NCI-H2227 (cell line): ENCODE results near the gene HTR6.

ENCODE experiments used
- DNase-seq: peaks from one replicate; lab custom pipeline; 2025; ENCODE audit not compliant: unreplicated experiment; lab: John Stamatoyannopoulos, UW

The HTR6 gene

GRCh38 chr1:19685994-19686393 is 21.3 kb downstream of the HTR6 start:
- no peak for DNase-seq

GRCh38 chr1:19687414-19687813 is 22.7 kb downstream of the HTR6 start:
- DNase-seq, result no peak

GRCh38 chr1:19688041-19688842 is 23.6 kb downstream of the HTR6 start:
- DNase-seq, result no peak

DNA sequence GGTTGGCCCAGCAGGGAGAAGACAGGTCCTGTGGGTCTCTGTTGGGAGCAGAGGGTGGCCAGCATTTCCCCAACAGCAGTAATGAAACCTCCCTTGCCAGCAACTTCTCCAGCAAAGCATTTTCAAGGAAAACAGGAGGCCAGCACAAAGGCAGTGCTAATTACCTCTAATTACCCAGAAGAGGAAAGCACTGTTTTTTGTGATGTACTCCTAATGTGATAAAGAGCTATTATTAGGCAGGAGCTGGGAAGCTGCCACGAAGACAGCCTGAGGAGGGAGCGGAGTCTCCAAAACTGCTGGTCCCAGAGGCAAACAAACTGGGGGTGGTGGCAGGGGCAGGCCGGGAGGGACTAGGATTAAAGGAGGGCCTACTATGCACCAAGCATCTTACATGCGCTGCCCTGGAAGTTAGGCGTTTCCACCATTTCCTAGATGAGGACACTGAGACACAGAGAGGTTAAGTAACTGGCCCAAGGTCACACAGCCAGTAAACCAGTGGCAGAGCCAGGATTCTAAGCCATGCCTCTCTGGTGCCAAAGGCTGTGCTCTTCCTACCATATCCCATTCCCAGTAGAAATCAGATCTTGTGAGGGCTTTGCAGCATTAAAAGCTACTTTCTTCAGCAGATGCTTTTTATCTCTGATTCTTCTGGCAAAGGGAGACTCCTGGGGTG is 24.5 kb downstream of the HTR6 start:
- no peak for DNase-seq

- DNase-seq, result no peak
These were observed 25.2 kb downstream of the HTR6 start for GRCh38 chr1:19689856-19690255.

GRCh38 chr1:19690342-19690741 is 25.7 kb downstream of the HTR6 start:
- no peak for DNase-seq

GRCh38 chr1:19694298-19694697 is 29.6 kb downstream of the HTR6 start:
- DNase-seq, result no peak

DNA sequence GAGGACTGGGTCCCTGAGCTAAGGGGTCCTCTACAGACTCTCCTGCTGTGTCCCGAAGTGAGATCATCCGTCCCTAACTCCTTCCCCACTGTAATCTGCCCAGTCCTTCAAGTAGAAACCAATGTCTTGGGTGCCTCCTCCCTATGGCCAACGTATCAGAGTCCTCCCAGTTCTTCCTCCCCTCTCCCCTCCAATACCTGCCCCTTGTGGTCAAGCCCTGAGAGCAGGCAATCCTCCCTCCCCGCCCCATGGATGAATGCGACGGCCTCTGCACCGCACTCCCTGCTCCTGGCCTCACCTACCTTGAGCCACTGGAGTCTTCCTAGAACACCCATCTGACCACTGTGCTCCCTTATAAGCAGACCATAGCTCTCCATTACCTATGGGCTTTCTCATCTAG is 31.1 kb downstream of the HTR6 start:
- DNase-seq, result no peak

- no peak for DNase-seq
These were observed 32.1 kb downstream of the HTR6 start for GRCh38 chr1:19696820-19697219.

GRCh38 chr1:19698181-19698580 is 33.5 kb downstream of the HTR6 start:
- DNase-seq, result no peak

- DNase-seq, result no peak
These were observed 35.6 kb downstream of the HTR6 start for GRCh38 chr1:19700079-19700777.

DNA sequence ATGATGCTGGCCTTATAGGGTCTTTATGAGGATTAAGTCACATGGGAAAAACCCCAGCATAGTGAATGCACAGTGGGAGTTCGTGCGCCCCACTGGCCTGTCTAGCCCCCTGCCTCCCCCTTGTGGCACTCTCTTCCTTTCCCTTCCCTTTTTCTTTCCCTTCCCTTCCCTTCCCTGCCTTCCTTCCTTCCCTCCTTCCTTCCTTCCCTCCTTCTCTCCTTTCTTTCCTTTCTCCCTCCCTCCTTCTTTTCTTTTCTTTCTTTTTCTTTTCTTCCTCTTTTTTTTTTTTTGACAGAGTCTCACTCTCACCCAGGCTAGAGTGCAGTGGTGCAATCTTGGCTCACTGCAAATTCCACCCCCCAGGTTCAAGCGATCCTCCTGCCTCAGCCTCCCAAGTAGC is 38.6 kb downstream of the HTR6 start:
- DNase-seq, result no peak

DNA sequence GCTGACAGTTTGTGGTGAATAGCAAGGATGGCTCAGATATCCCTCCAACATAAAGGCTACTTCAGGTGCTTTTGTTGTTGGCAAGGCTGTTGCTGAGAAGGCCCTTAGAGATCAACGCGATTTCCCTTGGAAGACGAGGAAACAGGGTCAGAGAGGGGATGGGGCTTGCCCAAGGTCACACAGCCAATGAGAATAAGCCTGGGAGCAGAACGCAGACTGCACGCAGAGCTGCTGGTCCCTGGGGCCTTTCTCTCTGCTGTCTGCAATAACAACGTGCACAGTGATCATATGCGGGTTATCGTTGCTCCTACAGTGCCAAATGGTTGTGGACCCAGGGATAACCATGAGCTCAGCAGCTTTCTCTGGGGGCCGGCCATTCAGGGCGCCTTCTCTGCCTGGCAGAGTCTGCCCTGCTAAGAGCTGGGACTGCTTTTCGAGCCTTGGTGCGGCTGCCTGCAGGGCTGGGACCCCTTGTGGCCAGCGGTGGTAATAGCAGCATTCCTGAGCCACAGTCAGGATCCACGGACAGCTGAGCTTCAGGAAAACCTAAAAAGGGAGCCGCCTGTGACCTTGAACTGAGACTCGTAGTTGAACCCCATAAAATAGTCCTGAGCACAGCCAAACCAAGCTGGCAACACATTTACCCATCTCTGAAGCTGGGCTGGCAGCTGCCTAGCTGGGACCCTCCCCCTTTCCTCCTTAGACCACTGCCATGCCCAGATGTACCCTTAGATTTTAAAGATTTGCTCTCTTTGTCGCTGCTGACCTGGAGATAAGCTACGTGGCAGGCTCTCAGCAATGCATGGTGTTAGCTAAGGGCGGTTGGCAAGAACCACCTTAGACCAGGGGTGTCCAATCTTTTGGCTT is 39.8 kb downstream of the HTR6 start:
- peak; percentile 81 for DNase-seq

- no peak for DNase-seq
These were observed 40.8 kb downstream of the HTR6 start for GRCh38 chr1:19705464-19705863.

DNA sequence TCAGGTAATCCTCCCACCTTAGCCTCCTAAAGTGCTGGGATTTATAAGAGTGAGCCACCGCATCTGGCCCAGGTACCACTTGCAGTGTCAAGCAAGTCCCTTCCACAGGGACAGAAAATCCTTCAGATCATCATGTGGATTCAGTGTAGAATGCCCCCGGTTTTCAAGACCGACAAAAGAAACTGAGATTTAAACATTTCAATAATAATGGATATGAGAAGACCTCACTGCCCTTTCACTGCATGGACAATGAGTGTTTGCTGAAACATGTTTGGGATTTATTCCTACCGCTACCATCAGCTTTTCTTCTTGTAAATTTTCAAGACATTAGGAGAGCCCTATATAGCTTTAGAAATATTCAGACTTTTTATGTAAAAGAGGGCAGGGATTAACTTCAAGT is 41.5 kb downstream of the HTR6 start:
- no peak for DNase-seq

- no peak for DNase-seq
These were observed 44.0 kb downstream of the HTR6 start for GRCh38 chr1:19708567-19709110.

DNA sequence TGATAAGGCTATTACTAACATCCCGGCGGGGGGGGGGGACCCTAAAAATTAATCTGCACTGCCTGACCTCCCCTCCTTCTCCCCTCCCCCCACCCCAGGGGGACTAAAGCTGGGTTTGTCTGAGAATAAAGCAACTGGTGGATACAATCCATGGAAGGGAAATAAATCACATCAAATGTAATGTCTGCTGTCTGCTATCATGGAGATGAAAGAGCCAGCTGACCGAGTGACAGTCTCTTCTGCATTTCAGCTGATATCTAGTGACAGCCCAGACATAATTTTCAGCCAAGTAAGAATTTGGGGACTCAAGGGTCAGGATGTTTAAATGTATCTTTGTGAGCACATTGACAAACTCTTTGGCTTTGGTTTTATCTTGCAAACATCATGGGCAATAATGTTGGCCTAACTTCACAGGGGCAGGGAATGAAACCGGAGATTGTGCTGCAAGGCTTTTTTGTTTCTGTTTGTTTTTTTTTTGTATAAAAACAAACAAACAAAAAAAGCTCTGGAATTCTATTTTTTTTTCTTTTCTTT is 44.7 kb downstream of the HTR6 start:
- no peak for DNase-seq

DNA sequence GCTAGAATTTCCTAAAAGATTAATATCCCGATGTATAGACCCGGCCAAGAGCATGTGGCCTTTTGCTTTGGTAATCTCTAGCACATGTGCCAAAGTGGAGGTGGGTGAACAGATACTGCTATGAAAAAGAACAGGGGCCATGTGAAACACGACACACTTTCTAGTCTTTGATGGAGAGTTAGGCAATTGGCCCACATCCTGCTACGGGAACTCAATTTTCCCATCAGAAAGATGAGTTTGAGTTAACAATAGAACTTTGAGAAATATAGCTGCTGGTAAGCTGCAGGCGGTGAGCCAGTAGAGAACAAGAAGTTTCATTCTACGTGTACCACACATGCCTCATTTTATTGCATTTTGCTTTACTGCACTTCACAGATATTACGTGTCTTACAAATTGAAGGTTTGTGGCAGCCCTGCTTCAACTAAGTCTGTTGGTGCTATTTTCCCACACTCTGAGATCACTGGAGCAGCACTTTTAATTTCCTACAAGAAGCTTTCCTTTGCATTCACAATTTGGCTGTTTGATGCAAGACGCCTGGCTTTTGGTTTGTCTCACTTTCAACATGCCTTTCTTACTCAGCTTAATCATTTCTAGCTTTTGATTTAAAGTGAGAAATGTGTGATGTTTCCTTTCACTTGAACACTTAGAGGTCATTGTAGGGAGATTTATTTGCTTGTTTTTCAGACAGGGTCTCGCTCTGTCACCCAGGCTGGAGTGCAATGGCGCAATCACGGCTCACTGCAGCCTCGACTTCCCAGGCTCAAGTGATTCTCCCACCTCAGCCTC is 46.3 kb downstream of the HTR6 start:
- DNase-seq, result no peak

DNA sequence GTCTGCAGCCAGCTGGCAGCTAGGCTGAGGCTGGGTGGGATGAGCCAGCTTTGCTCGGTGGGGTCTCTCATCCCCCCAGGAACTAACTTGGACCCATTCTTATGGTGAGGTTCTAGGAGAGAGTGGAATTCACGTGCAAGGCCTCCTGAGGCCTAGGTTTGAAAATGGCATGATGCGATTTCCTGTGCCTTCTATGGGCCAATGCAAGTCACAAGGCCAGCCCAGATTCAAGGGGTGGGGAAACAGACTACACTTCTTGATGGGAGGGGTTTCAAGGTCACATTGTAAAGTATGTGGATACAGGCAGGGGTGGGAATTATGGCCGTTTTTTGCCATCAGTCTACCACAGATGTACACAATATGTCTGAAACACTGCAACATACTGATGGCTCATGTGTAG is 48.3 kb downstream of the HTR6 start:
- no peak for DNase-seq
